Adrenal gland (tissue), 12 donors: ENCODE results near the gene MDM1. TPM values are rescaled to one million over a fixed set of nuclear protein-coding genes. Genes with fewer than 3 reads are reported as not detected.

ENCODE experiments used
- DNase-seq, 7 donors: peaks; one replicate each; pipeline ENCODE4 v3.0.0-alpha.2; 2019 to 2020
- H3K27ac ChIP-seq, 5 donors: fragments of 200-600 bp; sonication (generic) in 4 of 5; 1 replicate in 3 of 5; 2 replicates in 2 of 5; pipeline versions ENCODE4 v1.5.1 to v1.8.0; 2016 to 2020; ENCODE audit warnings: mild to moderate bottlenecking in 1 of 5
- H3K27me3 ChIP-seq: fragments of 200-600 bp; 2 replicates; pipeline ENCODE4 v1.8.0; 2021
- H3K36me3 ChIP-seq, 2 donors: fragments of 200-600 bp; replicated peaks in 1 of 2; 1 replicate in 1 of 2; 2 replicates in 1 of 2; pipeline versions ENCODE4 v1.5.1 to v1.8.0; 2018 to 2022
- H3K4me1 ChIP-seq, 2 donors: fragments of 200-600 bp; replicated peaks in 1 of 2; 1 replicate in 1 of 2; 2 replicates in 1 of 2; pipeline versions ENCODE4 v1.5.1 to v1.8.0; 2018 to 2021
- H3K4me3 ChIP-seq, 4 donors: fragments of 200-600 bp; sonication (generic) in 3 of 4; one replicate each; pipeline ENCODE4 v1.5.1; 2016 to 2018
- H3K9me3 ChIP-seq, 3 donors: fragments of 200-600 bp; sonication (generic) in 1 of 3; replicated peaks in 1 of 3; 1 replicate in 2 of 3; 2 replicates in 1 of 3; pipeline versions ENCODE4 v1.5.1 to v1.8.0; 2016 to 2021
- POLR2A ChIP-seq, 2 donors: fragments of 450-650 bp; IDR thresholded peaks; one replicate each; pipeline ENCODE4 v1.6.1; 2017; ENCODE audit warnings: antibody characterized with exemption in 2 of 2, mild to moderate bottlenecking in 2 of 2, moderate library complexity in 1 of 2
- WGBS, 4 donors: extraction: QIAGEN DNeasy Blood & Tissue Kit in 2 of 4; methylation state at CpG; one replicate each; pipeline versions ENCODE4 v1.1.5 to v1.1.7; 2013 to 2017; 5-methylcytosine and 5-hydroxymethylcytosine counted together
- intact Hi-C, 2 donors: fragments of 100-400 bp; cut with DNase I; formaldehyde crosslinking; loops; one replicate each; pipeline versions ENCODE4 v1.14.1 to v1.15.0; 2022 to 2023
- polyA plus RNA-seq, 3 donors: library from polyadenylated mRNA; stranded (reverse); fragments of 200-250 nt in 2 of 3; fragments of 350-450 nt in 1 of 3; fragmentation: Illumina TruSeq in 1 of 3; extraction: RNeasy Lipid Tissue Mini Kit (QIAGEN cat#74804) in 1 of 3; gene quantifications; one replicate each; pipeline ENCODE4 v1.2.3, GENCODE V29; 2013 to 2014
- total RNA-seq, 9 donors: library from RNA; depleted of rRNA in 4 of 9; stranded (reverse); fragments of >200 nt in 4 of 9; fragments of 120-200 nt in 1 of 9; fragmentation: NEBNext Ultra II Directional in 1 of 9; extraction: Animal tissue kit (Norgen Biotek cat#: 25700) in 1 of 9; gene quantifications; one replicate each; pipeline versions ENCODE4 v1.1.0 to v1.2.4, GENCODE V29; 2013 to 2023
- TF ChIP-seq, protein P1 (sequence below), 6 experiments: fragments of 450-650 bp in 4 of 6; fragments of 200-600 bp in 2 of 6; sonication (generic) in 1 of 6; IDR thresholded peaks; 1 replicate in 5 of 6; 2 replicates in 1 of 6; pipeline versions ENCODE4 v1.5.1 to v1.8.0; 2016 to 2021; ENCODE audit warnings: antibody characterized with exemption in 6 of 6, mild to moderate bottlenecking in 2 of 6, moderate library complexity in 1 of 6
- donor health status: healthy with polysubstance abuse.
- donor health status: Bipolar disorder and iron deficiency.
- donor health status: DM: yes; HTN: yes; CAD: no.
- donor health status: DM: no; HTN: no; CAD: no.
- donor health status: DM: no; HTN: no; CAD: no.
- donor health status: DM: yes; HTN: yes; CAD: no.

The MDM1 gene
- total and polyA plus RNA-seq, 12 donors: 6.5 to 19.4 (median 10.5) TPM

- no peak overlapping the region for H3K4me3 ChIP-seq
- intact Hi-C loops: loop anchor here in 1 of 2 donors (5.0 to 10.0 kb wide), 2 partner anchors 253 to 325 kb away; partner anchors contain the start of genes NUP107 and RAP1B
- H3K36me3 ChIP-seq: no peaks in the 10 kb centered on the region
- peaks cover 4 to 15% of the 10 kb centered on the region in 2 donors for H3K4me1 ChIP-seq
- no peak overlapping the region for H3K27ac ChIP-seq
- no peak for TF ChIP-seq POLR2A (IDR thresholded peaks at IDR 0.05)
- TF ChIP-seq, protein P1, sequence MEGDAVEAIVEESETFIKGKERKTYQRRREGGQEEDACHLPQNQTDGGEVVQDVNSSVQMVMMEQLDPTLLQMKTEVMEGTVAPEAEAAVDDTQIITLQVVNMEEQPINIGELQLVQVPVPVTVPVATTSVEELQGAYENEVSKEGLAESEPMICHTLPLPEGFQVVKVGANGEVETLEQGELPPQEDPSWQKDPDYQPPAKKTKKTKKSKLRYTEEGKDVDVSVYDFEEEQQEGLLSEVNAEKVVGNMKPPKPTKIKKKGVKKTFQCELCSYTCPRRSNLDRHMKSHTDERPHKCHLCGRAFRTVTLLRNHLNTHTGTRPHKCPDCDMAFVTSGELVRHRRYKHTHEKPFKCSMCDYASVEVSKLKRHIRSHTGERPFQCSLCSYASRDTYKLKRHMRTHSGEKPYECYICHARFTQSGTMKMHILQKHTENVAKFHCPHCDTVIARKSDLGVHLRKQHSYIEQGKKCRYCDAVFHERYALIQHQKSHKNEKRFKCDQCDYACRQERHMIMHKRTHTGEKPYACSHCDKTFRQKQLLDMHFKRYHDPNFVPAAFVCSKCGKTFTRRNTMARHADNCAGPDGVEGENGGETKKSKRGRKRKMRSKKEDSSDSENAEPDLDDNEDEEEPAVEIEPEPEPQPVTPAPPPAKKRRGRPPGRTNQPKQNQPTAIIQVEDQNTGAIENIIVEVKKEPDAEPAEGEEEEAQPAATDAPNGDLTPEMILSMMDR (IDR thresholded peaks at IDR 0.05): no peak
- DNase-seq: no peak
- no peaks in the 10 kb centered on the region for H3K27me3 ChIP-seq
- H3K9me3 ChIP-seq: no peaks in the 10 kb centered on the region
These were observed 27.5 kb upstream of the MDM1 start for GRCh38 chr12:68359674-68360073.

- WGBS, 4 donors: 19 to 25% (median 21%) methylated on average over 10 of the region's 10 CpGs
- H3K9me3 ChIP-seq: no peaks in the 10 kb centered on the region
- H3K36me3 ChIP-seq: no peaks in the 10 kb centered on the region
- peak overlapping the region in 1 of 5 donors; percentile 74 for H3K27ac ChIP-seq
- H3K27me3 ChIP-seq: no peaks in the 10 kb centered on the region
- intact Hi-C loops: no loop called here
- peaks cover 4 to 11% of the 10 kb centered on the region in 2 donors for H3K4me1 ChIP-seq
- H3K4me3 ChIP-seq: no peak overlapping the region
- TF ChIP-seq, protein P1 (IDR thresholded peaks at IDR 0.05): peak; percentile 64 to 86 (median 79)
- no peak for TF ChIP-seq POLR2A (IDR thresholded peaks at IDR 0.05)
- DNase-seq: peak; percentile 70 to 89 (median 75)
These were observed 26.6 kb upstream of the MDM1 start for GRCh38 chr12:68358532-68359485.

GRCh38 chr12:68356986-68357385 lies 24.8 kb upstream of the MDM1 start:
- TF ChIP-seq, protein P1 (IDR thresholded peaks at IDR 0.05): no peak
- TF ChIP-seq POLR2A (IDR thresholded peaks at IDR 0.05): no peak

GRCh38 chr12:68356060-68356695 lies 24.0 kb upstream of the MDM1 start:
- no peak for TF ChIP-seq POLR2A (IDR thresholded peaks at IDR 0.05)
- TF ChIP-seq, protein P1 (IDR thresholded peaks at IDR 0.05): no peak
- Histone ChIP-seq H3K36me3 (no peaks in the 10 kb centered on the region), H3K27me3 (no peaks in the 10 kb centered on the region), H3K9me3 (no peaks in the 10 kb centered on the region), H3K27ac (no peak overlapping the region), H3K4me1 (peaks cover 4 to 11% of the 10 kb centered on the region in 2 donors), H3K4me3 (no peak overlapping the region)
- intact Hi-C loops: no loop called here
- no peak for DNase-seq

More at GRCh38 chr12:68356986-68357385, 24.8 kb upstream of the MDM1 start:
- DNase-seq: no peak
- Histone ChIP-seq H3K4me3 (no peak overlapping the region), H3K36me3 (no peaks in the 10 kb centered on the region), H3K4me1 (peaks cover 4 to 11% of the 10 kb centered on the region in 2 donors), H3K9me3 (no peaks in the 10 kb centered on the region), H3K27me3 (no peaks in the 10 kb centered on the region), H3K27ac (no peak overlapping the region)
- intact Hi-C loops: no loop called here
- WGBS, 4 donors: 93 to 100% (median 95%) methylated on average over 1 of the region's 1 CpG
